Right ventricle myocardium superior (tissue), 1 donor: ENCODE data around the gene EFNA5. TPM values are rescaled to one million over a fixed set of nuclear protein-coding genes. Genes with fewer than 3 reads are reported as not detected.
A peak's percentile ranks its signal among the peaks of the same experiment; 100 is the strongest.

Experiments
- ATAC-seq: fragments of 200-7000 bp; cut with Tn5 transposase; one replicate; pipeline ENCODE4 v1.9.1; 2020; ENCODE audit warnings: mild to moderate bottlenecking; ENCODE audit not compliant: poor library complexity
- DNase-seq: peaks from one replicate; pipeline ENCODE4 v3.0.0-alpha.2; 2020
- intact Hi-C: fragments of 100-400 bp; cut with DNase I; formaldehyde crosslinking; loops from one replicate; pipeline ENCODE4 v1.11.2; 2022
- total RNA-seq: library from RNA; stranded (reverse); fragmentation: NEBNext Ultra II Directional; extraction: Animal tissue kit (Norgen Biotek cat#: 25700); gene quantifications from one replicate; pipeline ENCODE4 v1.2.1, GENCODE V29; 2021
- donor health status: DM: no; HTN: yes; CAD: no; lungs with severe emphysema.

Gene EFNA5
- total RNA-seq, 1 donor from 2014 or later: 25.7 TPM

DNA sequence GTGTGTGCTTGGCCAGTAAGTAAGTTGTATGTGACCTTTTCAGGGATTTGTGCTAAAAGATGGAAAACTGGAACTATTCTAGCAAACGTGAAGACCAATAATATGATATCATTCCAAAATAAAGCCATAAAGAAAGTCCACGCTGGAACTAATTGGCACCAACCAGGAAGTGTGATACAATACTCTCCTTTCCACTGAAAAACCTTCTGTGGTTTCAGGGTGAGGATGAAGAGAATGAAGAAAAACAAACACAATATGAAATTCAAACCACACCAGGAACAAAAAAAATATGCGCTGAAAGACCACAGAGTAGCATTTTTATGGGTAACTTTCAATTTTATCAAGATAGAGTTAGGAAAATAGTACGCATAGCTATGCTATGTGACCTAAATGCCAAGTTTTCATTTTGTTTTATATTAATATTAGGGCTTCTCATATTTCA, 105.8 kb downstream of the EFNA5 start:
- no peak for DNase-seq
- ATAC-seq: no peak
- intact Hi-C loops: loop anchor here (10.0 kb wide), 1 partner anchor 160 kb away; no protein-coding TSS in a partner anchor

DNA sequence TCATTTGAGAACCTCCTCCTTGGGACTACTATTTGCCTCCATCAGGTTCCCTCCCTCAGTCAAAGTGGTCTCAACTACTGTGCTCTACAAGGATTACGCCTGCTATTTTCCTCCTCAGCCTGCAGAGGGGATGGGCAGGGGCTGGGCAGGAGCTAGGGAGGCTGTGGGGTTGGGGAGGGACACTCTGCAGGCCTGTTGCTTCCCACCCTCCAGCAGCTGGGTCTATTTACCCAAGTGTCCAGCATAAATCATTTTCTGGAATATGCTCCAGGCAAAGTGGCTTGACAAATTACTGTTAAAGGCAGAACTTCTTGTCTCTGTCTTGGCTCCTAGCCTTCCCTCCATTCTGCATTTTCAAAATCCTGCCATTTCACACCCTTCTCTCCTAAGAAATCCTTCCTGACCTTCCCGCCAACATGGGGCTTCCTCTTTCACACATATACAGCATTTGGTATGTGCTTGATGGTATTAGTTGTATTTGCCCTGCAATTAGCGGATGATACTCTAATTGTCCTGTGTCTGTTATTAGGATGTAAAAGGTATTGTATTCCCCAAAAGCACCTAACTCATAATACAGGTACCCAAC, 106.7 kb downstream of the EFNA5 start:
- intact Hi-C loops: loop anchor here (10.0 kb wide), 1 partner anchor 159 kb away; no protein-coding TSS in a partner anchor
- DNase-seq (no peak), ATAC-seq (no peak)

DNA sequence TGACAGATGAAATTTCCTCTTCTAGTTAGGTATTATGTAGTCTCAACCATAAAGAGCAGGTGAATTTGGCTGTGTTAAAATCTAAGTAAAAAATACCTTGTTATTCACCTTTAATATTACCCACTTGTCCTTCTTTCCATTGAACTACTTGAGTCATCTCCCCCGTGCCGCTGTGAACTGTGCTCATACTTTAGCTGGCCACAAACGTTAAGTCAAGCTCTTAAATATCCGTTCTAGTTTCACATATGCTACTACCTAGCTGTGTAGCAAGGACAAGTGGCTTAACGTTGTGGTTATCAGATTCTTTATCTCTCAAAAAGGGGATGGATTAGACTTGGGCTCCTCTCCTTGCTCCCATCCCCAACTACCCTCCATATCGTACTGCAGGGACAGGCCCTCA, 110.4 kb downstream of the EFNA5 start:
- ATAC-seq: no peak
- DNase-seq: no peak
- intact Hi-C loops: loop anchor here (10.0 kb wide), 1 partner anchor 156 kb away; no protein-coding TSS in a partner anchor

DNA sequence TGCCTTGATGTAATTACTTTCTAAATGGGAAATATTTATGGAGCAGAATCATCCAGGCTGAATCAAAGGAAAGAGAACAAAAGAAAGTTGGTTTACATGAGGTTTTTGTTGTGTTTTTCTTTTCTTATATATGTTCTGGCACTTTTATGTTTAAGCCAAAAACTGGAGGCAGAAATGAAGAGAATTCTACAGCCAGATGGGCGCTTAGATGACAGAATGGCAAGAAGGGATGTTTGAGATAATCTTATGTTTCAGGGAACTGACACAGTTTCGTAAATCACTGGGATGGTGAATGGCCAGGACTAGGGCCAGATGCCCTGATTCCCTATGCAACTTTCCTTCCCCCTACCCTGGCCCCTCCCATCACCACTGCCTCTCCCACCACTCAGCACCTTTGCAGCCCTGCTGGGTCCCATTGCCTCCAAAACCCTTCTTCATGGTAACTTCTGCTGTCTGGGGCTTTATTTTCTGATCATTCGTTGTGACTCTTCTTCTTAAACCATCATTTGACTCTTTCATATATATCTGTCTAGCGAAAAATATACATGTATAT, 111.8 kb downstream of the EFNA5 start:
- intact Hi-C loops: no loop called here
- ATAC-seq: no peak
- DNase-seq: no peak

DNA sequence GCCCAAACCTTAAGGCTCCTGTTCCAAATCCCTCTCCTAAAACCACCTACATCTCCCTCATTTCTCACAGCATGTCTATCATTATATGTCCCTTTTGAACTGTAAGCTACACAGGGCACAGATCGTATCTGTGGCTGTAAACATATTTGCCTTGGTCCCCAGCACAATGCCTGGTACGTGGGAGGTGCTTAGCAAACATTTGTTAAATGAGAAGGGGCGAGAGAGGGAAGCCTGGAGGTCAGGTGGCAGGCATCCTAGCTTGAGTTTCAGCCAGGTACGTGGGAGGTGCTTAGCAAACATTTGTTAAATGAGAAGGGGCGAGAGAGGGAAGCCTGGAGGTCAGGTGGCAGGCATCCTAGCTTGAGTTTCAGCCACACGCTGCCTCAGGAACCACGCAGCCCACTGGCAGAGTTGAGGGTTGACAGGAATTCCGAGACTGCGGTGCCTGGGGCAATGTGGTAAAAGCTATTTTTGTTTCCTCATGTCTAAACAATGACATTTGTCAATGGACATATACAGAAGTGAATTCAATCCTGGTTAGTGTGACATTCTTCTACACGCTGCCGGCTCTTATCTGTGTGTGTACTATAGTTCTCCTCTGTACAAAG, 113.6 kb downstream of the EFNA5 start:
- intact Hi-C loops: no loop called here
- DNase-seq (peak; percentile 59), ATAC-seq (peak; percentile 89)

DNA sequence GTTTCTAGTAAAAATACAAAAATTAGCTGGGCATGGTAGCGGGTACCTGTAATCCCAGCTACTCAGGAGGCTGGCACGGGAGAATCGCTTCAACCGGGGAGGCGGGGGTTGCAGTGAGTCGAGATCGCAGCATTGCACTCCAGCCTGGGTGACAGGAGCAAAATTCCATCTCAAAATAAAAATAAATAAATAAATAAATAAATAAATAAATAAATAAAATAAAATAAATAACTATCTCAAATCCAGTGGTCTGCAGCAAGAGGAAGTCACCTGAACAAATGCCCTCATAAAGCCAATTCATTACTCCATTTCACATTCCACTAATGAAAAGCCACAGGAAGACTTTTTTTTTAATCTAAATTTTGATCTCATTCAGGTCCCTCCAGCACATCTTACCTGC, 114.2 kb downstream of the EFNA5 start:
- DNase-seq: no peak
- intact Hi-C loops: no loop called here
- no peak for ATAC-seq

DNA sequence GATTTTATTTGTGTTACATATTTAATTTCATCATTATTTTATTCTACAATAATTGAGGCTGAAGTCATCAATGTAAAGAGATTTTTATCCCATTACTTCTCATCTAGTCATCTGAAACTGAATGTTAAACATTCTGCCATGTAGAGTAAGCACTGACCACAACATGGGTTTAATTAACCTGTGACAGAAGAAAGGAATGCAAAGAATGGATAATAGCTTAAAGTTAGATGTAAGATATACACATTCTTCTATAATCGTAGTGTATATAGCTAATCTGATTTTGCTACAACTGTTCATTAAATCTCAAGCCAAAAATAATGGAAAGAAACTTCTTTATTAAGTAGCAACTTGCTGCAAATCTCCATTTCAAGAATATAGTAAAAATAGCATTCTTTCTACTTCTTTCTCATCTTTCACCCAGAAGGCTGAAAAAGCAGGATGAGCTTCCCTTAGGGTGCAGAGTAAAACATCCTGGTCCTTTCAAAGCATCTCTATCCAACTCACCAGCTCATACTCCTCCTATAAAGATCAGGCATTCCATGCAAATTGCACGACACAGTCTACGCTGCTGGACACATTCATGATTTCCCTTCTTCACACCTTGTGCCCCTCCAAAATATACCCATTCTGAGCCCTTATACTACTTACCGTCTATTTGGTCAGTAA, 115.2 kb downstream of the EFNA5 start:
- no peak for ATAC-seq
- intact Hi-C loops: no loop called here

DNA sequence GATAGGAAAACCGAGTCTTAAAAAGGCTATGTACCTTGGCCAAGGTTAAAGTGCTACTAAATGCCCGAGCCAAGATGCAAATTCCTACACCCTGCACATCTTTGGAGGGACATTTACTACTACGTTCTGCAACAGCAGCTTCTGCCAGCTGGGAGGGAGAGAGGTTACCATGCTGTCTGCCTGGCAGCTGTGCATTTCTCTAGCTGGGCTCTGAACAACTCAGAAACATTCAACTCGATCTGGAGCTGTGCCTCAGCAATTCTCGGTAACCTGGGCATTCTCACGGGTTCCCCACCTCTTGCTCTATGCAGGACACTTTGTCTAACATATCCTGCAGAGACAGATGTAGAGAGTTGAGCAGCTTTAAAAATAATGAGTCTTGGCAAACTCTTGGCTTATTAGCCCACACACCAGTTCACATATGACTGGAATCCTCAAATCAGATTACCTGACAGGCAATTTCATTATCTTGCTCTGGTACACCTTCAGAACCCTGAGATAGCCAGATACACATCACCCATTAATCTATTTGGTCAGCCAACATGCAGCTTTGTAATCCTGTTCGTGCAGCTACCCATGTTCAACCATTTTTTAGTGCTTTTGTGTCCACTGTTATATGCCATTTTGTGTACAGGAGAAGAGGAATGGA, 115.8 kb downstream of the EFNA5 start:
- ATAC-seq: peak; percentile 43
- DNase-seq: no peak
- intact Hi-C loops: no loop called here

More for the DNA sequence above, 115.2 kb downstream of the EFNA5 start:
- no peak for DNase-seq

DNA sequence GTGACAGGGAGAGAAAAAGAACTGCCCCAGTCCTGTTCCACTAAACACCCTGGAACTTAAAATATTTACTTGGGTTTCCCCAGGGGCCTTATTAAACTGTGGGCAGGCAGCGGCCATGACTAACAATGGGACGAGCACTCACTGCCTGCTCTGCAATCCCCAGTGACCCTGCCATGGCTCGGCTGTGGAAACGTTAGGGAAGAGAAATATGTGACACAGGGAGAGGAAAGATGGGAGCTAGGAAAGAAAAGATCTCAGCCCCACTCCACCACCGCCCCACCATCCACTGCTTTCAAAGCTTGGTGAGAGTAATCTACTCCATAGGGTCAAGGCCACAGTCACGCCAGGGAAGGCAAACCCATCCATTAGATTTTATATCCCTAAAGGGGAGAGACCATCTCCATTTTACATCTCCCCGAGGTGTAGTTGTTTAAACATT, 117.6 kb downstream of the EFNA5 start:
- ATAC-seq (no peak), DNase-seq (no peak)
- intact Hi-C loops: no loop called here

DNA sequence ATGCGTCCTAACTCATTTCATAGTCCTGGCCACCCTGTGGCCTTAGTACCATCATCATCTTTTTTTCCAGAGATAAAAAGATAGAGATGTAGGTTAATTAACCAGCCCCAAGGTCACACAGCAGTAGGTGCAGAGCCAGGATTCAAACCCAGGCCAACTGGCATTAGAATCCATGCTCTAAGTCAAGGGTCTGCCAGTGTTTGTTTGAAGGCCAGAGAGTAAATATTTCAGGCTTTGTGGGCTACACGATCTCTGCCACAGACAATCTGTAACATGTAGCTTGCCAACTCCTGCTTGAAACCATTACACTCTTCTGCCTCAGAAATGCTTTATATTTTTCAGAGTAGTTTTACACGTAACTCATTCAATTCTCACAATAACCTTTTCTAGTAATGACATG, 119.6 kb downstream of the EFNA5 start:
- intact Hi-C loops: no loop called here
- ATAC-seq: no peak

DNA sequence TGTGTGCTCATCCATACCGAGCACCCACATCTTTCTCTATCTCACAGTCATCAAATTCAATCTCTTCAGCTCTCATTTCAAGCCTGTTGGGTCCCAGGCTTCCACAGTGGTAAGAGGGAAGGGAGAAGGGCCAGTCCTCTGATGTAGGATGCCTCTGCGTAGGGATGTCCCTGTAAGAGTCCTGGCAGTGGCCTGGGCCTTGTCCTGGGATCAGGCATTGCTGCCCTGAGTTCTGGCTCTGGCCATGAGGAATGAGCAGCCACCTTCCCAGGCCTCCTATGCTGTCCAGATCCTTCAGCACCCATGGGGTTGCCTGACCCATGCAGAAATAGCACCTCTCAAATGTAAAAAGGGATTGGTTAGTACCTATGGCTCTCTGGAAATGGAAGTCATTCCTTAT, 121.2 kb downstream of the EFNA5 start:
- no peak for ATAC-seq
- no peak for DNase-seq
- intact Hi-C loops: no loop called here

More for the DNA sequence above, 119.6 kb downstream of the EFNA5 start:
- DNase-seq: no peak

DNA sequence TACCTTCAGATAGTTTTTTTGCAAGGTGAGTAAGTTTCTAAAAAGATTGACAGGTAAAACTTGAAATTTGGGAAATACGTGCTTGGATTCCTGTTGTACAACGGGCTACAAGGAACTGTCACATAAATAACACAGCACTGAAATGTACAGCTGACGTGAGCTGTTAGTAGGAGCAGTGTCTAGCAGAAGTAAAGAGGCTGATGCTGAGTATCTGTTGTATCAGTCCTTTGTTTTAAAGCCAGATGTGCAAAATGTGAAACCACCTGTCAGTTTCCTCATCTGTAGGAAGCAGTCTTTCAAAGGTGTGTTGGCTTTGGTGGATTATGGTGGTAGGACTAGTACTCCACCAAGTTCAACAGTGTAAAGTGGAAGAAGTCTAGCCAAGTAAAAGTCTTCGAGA, 122.3 kb downstream of the EFNA5 start:
- intact Hi-C loops: no loop called here
- ATAC-seq (no peak), DNase-seq (no peak)

DNA sequence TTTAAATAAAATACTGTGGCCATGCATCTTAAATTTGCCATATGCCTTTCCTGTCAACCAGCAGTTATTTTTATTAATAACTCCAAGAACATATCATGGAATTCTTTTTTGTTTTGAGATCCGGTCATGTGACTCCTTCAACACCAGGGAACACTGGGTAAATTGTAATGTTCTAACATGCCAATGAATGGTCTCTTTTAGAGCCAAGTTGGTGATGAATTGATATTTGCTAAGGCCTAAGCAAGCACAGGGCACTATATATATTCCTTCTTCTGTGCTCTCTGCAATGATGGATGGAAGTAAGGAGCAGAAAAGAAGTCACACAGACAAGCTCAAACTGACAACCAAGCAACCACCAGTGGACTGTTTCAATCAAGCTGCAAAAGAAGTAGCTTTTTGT, 124.0 kb downstream of the EFNA5 start:
- ATAC-seq (no peak), DNase-seq (no peak)
- intact Hi-C loops: no loop called here

DNA sequence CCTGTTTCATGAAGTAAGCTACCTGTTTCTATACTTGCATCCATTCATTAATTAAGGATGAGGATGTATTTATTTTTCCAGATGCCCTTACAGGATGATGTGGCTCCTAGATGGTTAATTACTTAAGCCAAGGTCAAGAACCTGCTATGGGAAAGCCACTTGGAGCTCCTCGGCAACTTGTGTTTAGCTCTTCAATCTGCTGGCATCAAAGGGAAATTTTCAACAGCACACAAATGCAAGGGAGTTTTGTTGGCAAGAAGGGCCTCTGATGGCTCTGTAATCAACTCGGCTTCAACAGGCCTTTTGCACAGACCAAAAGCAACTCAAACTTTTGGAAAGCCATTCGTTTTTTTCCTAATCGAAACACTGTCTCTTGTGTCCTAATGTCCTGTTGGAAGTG, 125.3 kb downstream of the EFNA5 start:
- intact Hi-C loops: no loop called here
- DNase-seq (no peak), ATAC-seq (no peak)

DNA sequence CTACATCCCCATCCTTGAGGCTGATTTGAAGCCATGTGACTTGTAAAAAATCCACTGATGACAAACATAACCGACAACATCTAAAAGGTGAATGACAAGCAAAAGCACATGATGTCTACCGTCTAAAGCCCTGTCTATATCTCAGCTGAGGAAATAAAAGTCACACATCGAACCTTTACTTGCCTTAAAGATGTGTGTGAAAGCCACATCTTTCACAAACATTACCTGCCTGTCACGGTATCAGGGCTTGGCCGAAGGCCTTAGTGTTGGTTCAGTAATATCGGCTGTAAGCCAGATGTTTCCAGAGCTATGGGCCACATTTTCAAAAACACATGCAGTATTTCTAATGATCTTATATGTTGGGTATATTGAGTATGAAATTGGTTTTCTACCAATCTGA, 125.8 kb downstream of the EFNA5 start:
- no peak for DNase-seq
- intact Hi-C loops: no loop called here
- ATAC-seq: no peak

DNA sequence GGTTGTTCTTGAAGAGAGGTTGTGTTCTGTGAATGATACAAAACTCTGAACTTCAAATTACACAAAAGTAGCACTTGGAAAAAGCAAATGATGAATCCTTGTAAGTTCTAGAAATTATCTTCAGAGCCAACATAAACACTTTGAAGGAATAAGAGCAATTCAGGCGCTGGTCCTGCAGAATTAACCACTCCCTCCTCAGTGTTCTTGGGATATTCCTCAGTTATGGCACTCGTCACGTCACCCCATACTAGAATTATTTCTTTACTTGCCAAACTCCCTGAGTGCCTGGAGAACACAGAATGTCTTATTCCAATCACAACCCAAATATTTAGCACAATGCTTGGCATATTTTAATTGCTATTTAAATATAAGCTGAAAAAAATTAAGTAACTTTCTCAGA, 126.3 kb downstream of the EFNA5 start:
- ATAC-seq (no peak), DNase-seq (no peak)
- intact Hi-C loops: no loop called here

DNA sequence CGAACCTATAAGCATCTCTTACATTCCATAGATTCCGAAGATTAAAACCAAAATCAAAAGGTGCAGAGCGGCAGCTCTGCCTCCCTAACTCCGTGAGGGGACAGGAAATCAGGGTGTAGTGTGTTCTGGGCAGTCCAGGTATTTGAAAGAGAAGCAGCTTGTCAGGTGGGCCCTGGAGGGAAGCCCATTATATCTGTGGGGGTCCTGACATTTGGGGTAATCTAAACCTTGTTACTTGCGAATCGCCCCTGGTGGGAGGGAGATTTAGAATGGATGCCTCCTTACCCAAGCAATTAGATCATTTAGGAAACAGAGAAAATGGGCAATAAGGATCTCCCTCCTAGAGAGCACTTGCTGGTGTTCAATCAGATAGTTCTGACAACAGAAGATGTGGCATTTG, 126.9 kb downstream of the EFNA5 start:
- ATAC-seq: no peak
- intact Hi-C loops: no loop called here

DNA sequence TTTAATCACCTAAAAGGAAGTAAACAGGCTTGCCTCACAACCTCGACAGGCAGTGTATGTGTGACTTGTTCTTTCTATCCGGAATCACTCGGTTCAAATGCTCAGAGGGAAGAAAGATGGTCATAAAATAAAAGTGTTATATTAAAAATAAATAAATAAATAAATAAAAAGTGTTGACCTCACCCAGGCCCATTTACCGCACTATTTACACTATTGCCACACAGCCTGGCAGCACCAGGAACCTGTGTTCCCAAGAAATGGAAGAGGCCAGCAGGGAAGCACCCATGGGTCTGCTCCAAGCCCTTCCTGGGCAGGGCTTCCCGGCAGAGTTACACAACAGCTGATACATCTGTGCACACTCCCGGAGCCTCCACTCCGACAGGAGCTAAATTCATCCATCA, 127.9 kb downstream of the EFNA5 start:
- ATAC-seq (peak; percentile 94), DNase-seq (peak; percentile 82)
- intact Hi-C loops: no loop called here

More for the DNA sequence above, 126.9 kb downstream of the EFNA5 start:
- no peak for DNase-seq

DNA sequence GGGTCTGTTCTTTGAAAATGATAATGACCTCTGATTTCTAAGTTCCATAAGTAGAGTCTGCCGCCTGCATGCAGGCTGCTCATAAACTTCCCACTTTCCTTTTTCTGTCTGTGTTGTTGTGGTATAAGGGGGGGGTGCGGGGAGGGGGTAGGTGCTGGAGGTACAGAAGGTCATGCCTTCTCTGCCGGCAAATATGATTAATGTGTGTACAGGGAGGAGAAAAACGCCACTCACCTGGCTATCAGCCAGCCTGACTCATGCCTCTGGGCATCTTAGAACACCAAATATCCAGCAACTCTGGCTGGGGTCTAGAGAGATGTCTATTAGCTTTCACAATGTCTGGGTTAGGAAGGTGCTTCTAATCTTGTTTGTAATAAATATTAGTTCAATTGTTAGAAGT, 128.3 kb downstream of the EFNA5 start:
- DNase-seq: peak; percentile 77
- intact Hi-C loops: no loop called here
- ATAC-seq: peak; percentile 60
